Measurements from ENCODE around the gene MYO10.

- TF ChIP-seq CTCF (IDR thresholded peaks at IDR 0.05) (no peak), POLR2AphosphoS5 (IDR thresholded peaks at IDR 0.05; ENCODE audit: low read depth, low read length) (no peak)
These were observed 198.3 kb downstream of the MYO10 start for GRCh38 chr5:16737620-16738364.

All from Panc1 (cell line).